Right atrium auricular region (tissue), 2 donors: ENCODE data around the gene LEMD3. TPM values are rescaled to one million over a fixed set of nuclear protein-coding genes. Genes with fewer than 3 reads are reported as not detected.

Experiments used
- DNase-seq: peaks from one replicate; pipeline ENCODE4 v3.0.0-alpha.2; 2019; ENCODE audit warnings: low spot score
- H3K27ac ChIP-seq, 2 donors: fragments of 200-600 bp; sonication (generic); 1 replicate in 1 of 2; 2 replicates in 1 of 2; pipeline ENCODE4 v1.5.1; 2016 to 2019
- H3K27me3 ChIP-seq, 2 donors: fragments of 200-600 bp; sonication (generic); one replicate each; pipeline versions ENCODE4 v1.5.1 to v1.6.0; 2017 to 2019
- H3K36me3 ChIP-seq: fragments of 200-600 bp; sonication (generic); one replicate; pipeline ENCODE4 v1.5.1; 2016
- H3K4me1 ChIP-seq, 2 donors: fragments of 200-600 bp; sonication (generic); one replicate each; pipeline versions ENCODE4 v1.5.1 to v1.6.0; 2017 to 2019
- H3K4me3 ChIP-seq, 2 donors: fragments of 200-600 bp; sonication (generic); 1 replicate in 1 of 2; 2 replicates in 1 of 2; pipeline ENCODE4 v1.5.1; 2017 to 2019; ENCODE audit warnings: mild to moderate bottlenecking in 1 of 2, moderate library complexity in 1 of 2
- H3K9me3 ChIP-seq, 2 donors: fragments of 200-600 bp; sonication (generic); one replicate each; pipeline ENCODE4 v1.5.1; 2019
- total RNA-seq, 2 donors: library from RNA; depleted of rRNA; stranded (reverse); fragments of >200 nt; gene quantifications; one replicate each; pipeline ENCODE4 v1.1.0, GENCODE V29; 2016
- TF ChIP-seq, protein P1 (sequence below), 2 donors: fragments of 200-600 bp; sonication (generic); IDR thresholded peaks; one replicate each; pipeline ENCODE4 v1.5.1; 2019; ENCODE audit warnings: antibody characterized with exemption in 2 of 2

Gene LEMD3
- total RNA-seq, 2 donors from 2014 or later: 11.3 to 14.0 TPM

DNA sequence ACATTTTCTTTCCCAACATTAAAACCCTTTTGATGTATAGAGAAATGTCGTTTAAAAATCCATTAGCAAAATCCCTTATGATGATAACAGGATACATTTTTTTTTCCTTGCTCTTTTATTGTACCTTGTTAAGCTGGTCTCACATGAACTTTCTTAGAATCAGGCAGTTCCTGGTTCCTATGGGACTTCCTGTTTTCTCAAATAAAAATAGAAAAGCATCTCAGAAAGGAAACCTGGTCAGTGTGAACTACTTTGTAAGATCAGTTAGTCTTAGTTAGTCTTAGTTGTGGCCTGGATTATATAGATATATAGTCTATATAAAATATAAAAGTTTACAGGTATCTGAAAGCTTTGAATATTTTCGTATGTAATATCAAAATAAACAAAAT, 40.3 kb downstream of the LEMD3 start:
- H3K4me1 ChIP-seq: peaks cover 0 to 18% of the 10 kb centered on the region in 2 donors
- no peak overlapping the region for H3K4me3 ChIP-seq
- no peaks in the 10 kb centered on the region for H3K27me3 ChIP-seq
- H3K36me3 ChIP-seq: no peaks in the 10 kb centered on the region
- H3K27ac ChIP-seq: no peak overlapping the region
- no peak for DNase-seq
- no peaks in the 10 kb centered on the region for H3K9me3 ChIP-seq
- TF ChIP-seq, protein P1, sequence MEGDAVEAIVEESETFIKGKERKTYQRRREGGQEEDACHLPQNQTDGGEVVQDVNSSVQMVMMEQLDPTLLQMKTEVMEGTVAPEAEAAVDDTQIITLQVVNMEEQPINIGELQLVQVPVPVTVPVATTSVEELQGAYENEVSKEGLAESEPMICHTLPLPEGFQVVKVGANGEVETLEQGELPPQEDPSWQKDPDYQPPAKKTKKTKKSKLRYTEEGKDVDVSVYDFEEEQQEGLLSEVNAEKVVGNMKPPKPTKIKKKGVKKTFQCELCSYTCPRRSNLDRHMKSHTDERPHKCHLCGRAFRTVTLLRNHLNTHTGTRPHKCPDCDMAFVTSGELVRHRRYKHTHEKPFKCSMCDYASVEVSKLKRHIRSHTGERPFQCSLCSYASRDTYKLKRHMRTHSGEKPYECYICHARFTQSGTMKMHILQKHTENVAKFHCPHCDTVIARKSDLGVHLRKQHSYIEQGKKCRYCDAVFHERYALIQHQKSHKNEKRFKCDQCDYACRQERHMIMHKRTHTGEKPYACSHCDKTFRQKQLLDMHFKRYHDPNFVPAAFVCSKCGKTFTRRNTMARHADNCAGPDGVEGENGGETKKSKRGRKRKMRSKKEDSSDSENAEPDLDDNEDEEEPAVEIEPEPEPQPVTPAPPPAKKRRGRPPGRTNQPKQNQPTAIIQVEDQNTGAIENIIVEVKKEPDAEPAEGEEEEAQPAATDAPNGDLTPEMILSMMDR (IDR thresholded peaks at IDR 0.05): no peak

DNA sequence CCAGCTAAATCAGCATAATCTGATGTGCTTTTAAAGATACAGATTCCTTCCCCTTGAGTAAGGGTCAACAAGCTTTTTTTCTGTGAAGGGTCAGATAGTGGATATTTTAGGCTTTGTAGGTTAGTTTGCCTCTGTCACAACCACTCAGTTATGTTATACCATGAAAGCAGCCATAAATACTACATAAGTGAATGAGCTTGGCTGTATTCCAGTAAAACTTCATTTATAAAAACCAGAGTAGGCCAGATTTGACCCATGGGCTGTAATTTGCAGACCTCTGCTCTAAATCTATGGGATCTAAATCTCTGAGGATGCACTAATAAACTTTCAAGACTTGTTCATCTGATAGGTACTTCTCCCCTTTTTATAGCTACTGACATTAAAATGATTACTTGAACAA, 47.7 kb downstream of the LEMD3 start:
- peaks cover 0 to 6% of the 10 kb centered on the region in 2 donors for H3K4me1 ChIP-seq
- H3K36me3 ChIP-seq: peaks cover 12% of the 10 kb centered on the region
- TF ChIP-seq, protein P1 (IDR thresholded peaks at IDR 0.05): no peak
- no peaks in the 10 kb centered on the region for H3K27me3 ChIP-seq
- H3K4me3 ChIP-seq: no peak overlapping the region
- H3K27ac ChIP-seq: no peak overlapping the region
- no peak for DNase-seq
- peaks cover 0 to 21% of the 10 kb centered on the region in 2 donors for H3K9me3 ChIP-seq

DNA sequence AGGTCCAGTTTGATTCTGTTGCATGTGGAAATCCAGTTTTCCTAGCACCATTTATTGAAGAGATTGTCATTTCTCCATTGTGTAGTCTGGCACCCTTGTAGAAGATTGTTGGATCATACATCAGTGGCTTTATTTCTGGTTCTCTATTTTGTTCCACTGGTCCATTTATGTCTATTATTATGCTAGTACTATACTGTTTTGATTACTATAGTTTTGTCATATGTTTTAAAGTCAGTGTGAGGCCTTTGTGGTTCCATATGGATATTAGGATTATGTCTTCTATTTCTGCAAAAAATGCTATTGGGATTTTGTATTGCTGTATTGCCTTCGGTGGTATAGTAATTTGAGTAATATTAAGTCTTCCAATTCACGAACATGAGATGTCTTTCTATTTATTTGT, 51.4 kb downstream of the LEMD3 start:
- peaks cover 12% of the 10 kb centered on the region for H3K36me3 ChIP-seq

DNA sequence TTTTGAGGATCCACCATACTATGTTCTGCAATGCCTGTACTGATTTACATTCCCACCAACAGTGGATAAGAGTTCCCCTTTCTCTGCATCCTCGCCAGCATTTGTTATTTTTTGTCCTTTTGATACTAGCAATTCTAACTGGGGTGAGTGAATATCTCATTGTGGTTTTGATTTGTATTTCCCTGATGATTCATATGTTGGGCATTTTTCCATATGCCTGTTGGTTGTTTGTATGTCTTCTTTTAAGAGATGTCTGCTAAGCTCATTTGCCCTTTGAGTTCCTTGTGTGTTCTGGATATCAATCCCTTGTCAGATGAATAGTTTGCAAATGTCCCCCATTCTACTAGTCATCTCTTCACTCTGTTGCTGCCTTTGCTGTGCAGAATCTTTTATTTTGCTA, 60.1 kb downstream of the LEMD3 start:
- no peak overlapping the region for H3K4me3 ChIP-seq
- no peak overlapping the region for H3K27ac ChIP-seq
- peaks cover 10 to 16% of the 10 kb centered on the region in 2 donors for H3K9me3 ChIP-seq
- no peak for DNase-seq
- no peaks in the 10 kb centered on the region for H3K27me3 ChIP-seq
- TF ChIP-seq, protein P1 (IDR thresholded peaks at IDR 0.05): no peak
- no peaks in the 10 kb centered on the region for H3K4me1 ChIP-seq
- H3K36me3 ChIP-seq: peaks cover 9% of the 10 kb centered on the region

More for the DNA sequence above, 51.4 kb downstream of the LEMD3 start:
- Histone ChIP-seq H3K27me3 (no peaks in the 10 kb centered on the region), H3K4me3 (no peak overlapping the region), H3K9me3 (peaks cover 0 to 21% of the 10 kb centered on the region in 2 donors), H3K27ac (no peak overlapping the region), H3K4me1 (peaks cover 0 to 6% of the 10 kb centered on the region in 2 donors)
- DNase-seq: no peak
- TF ChIP-seq, protein P1 (IDR thresholded peaks at IDR 0.05): no peak

DNA sequence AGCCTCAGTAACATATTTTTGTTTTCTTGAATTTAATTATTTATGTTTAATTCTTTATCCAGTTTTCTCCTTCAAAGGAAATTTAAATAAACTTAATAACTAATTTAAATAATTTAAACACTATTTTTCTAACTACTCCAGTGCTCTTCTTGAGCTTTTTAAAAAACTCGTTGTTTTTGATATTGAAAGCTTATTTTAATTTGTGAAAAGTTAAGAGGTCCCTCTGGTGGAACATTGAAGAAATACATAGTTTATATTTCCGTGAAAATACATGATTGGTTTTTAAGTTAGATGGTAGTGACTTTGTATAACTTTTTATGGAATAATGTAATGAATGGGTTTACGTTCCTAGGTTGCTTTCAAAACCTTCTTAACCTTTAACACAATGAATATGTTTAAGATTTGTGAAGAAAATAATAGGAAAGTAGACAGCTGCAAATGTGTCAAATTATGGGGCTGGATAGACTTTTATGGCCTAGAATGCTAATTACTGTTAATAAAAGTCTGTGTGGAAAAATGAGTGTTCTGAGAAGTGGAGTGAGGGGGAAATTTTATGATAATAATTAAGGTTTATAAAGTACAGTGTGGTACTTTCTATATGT, 63.2 kb downstream of the LEMD3 start:
- Histone ChIP-seq H3K27me3 (no peaks in the 10 kb centered on the region), H3K4me1 (no peaks in the 10 kb centered on the region), H3K9me3 (peaks cover 10 to 16% of the 10 kb centered on the region in 2 donors), H3K36me3 (peaks cover 9% of the 10 kb centered on the region), H3K27ac (no peak overlapping the region), H3K4me3 (no peak overlapping the region)
- DNase-seq: no peak
- TF ChIP-seq, protein P1 (IDR thresholded peaks at IDR 0.05): peak; percentile 32 to 65

DNA sequence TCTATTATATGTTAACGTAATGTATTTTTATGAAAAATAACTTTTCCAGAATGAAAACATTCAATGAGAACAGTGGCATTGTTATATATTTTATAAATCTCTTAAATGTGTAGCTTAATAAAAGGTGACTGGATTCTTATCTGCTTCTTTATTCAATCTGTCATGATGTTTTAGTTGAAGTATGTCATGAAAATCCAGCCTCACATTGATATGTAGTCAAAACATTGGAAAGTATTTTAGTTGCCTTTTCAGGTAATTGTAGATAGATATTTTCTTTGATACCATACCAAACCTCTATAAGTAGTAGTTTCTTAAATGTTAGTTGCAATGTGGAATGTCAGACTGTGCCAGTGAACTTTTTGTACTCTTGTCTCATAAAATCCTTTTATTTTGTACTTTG, 67.8 kb downstream of the LEMD3 start:
- no peak for DNase-seq
- TF ChIP-seq, protein P1 (IDR thresholded peaks at IDR 0.05): no peak
- H3K27ac ChIP-seq: no peak overlapping the region

More for the DNA sequence above, 67.8 kb downstream of the LEMD3 start:
- Histone ChIP-seq H3K4me3 (no peak overlapping the region), H3K27me3 (no peaks in the 10 kb centered on the region), H3K4me1 (no peaks in the 10 kb centered on the region), H3K36me3 (peaks cover 13% of the 10 kb centered on the region), H3K9me3 (no peaks in the 10 kb centered on the region)
